Testis (tissue), 5 donors: ENCODE results near the gene TBC1D10A. TPM values are rescaled to one million over a fixed set of nuclear protein-coding genes. Genes with fewer than 3 reads are reported as not detected.

Source experiments
- DNase-seq: peaks from one replicate; pipeline ENCODE4 v3.0.0-alpha.2; 2019
- H3K27ac ChIP-seq, 2 donors: fragments of 200-600 bp; sonication (generic); one replicate each; pipeline ENCODE4 v1.5.1; 2019
- H3K27me3 ChIP-seq: fragments of 200-600 bp; sonication (generic); one replicate; pipeline ENCODE4 v1.5.1; 2019
- H3K36me3 ChIP-seq: fragments of 200-600 bp; sonication (generic); one replicate; pipeline ENCODE4 v1.5.1; 2017; ENCODE audit warnings: low read depth; ENCODE audit errors: missing control alignments
- H3K4me1 ChIP-seq: fragments of 200-600 bp; sonication (generic); one replicate; pipeline ENCODE4 v1.5.1; 2019
- H3K4me3 ChIP-seq, 2 donors: fragments of 200-600 bp; sonication (generic); one replicate each; pipeline ENCODE4 v1.5.1; 2017 to 2019
- H3K9me3 ChIP-seq: fragments of 200-600 bp; sonication (generic); one replicate; pipeline ENCODE4 v1.5.1; 2017
- POLR2A ChIP-seq: fragments of 450-650 bp; IDR thresholded peaks from one replicate; pipeline ENCODE4 v1.6.1; 2017; ENCODE audit warnings: antibody characterized with exemption, mild to moderate bottlenecking, moderate library complexity
- WGBS, 2 donors: methylation state at CpG; one replicate each; pipeline ENCODE4 v1.1.5; 2018; 5-methylcytosine and 5-hydroxymethylcytosine counted together
- intact Hi-C: fragments of 100-400 bp; cut with DNase I; formaldehyde crosslinking; loops from one replicate; pipeline ENCODE4 v1.15.1; 2023; ENCODE audit warnings: low total_unique reads
- long read RNA-seq, 2 donors: transcript quantifications; one replicate each; lab custom pipeline, GENCODE V29; 2026
- polyA plus RNA-seq: library from polyadenylated mRNA; stranded (reverse); fragments of 350-450 nt; fragmentation: Illumina TruSeq; extraction: RNeasy Lipid Tissue Mini Kit (QIAGEN cat#74804); gene quantifications from one replicate; pipeline ENCODE4 v1.2.3, GENCODE V29; 2014; ENCODE audit warnings: low read depth, low replicate concordance; ENCODE audit not compliant: insufficient read depth
- total RNA-seq, 2 donors: library from RNA; depleted of rRNA; stranded (reverse); fragments of >200 nt; gene quantifications; one replicate each; pipeline ENCODE4 v1.2.3, GENCODE V29; 2016
- TF ChIP-seq, protein P1 (sequence below), 3 experiments: fragments of 450-650 bp in 2 of 3; fragments of 200-600 bp in 1 of 3; sonication (generic) in 1 of 3; IDR thresholded peaks; one replicate each; pipeline ENCODE4 v1.5.1; 2016 to 2019; ENCODE audit warnings: antibody characterized with exemption in 3 of 3, mild to moderate bottlenecking in 2 of 3, moderate library complexity in 1 of 3

TBC1D10A gene, protein sequence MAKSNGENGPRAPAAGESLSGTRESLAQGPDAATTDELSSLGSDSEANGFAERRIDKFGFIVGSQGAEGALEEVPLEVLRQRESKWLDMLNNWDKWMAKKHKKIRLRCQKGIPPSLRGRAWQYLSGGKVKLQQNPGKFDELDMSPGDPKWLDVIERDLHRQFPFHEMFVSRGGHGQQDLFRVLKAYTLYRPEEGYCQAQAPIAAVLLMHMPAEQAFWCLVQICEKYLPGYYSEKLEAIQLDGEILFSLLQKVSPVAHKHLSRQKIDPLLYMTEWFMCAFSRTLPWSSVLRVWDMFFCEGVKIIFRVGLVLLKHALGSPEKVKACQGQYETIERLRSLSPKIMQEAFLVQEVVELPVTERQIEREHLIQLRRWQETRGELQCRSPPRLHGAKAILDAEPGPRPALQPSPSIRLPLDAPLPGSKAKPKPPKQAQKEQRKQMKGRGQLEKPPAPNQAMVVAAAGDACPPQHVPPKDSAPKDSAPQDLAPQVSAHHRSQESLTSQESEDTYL
- total RNA-seq (10 to 100 TPM; 48.4 to 79.1 TPM), polyA plus RNA-seq (51.0 TPM)
- long read RNA-seq, donor 1, transcript TBC1D10A-201 (9 exons, 2,077 nt) = major isoform, 14 of 14 reads
- long read RNA-seq, donor 1, partial matches to known transcripts = 0 of 14 reads
- long read RNA-seq, donor 1, other reads (novel, unspliced or antisense) = 0 of 14 reads
- long read RNA-seq, donor 2, transcript TBC1D10A-201 (9 exons, 2,077 nt) = major isoform, 9 of 9 reads
- long read RNA-seq, donor 2, partial matches to known transcripts = 0 of 9 reads
- long read RNA-seq, donor 2, other reads (novel, unspliced or antisense) = 0 of 9 reads

DNA sequence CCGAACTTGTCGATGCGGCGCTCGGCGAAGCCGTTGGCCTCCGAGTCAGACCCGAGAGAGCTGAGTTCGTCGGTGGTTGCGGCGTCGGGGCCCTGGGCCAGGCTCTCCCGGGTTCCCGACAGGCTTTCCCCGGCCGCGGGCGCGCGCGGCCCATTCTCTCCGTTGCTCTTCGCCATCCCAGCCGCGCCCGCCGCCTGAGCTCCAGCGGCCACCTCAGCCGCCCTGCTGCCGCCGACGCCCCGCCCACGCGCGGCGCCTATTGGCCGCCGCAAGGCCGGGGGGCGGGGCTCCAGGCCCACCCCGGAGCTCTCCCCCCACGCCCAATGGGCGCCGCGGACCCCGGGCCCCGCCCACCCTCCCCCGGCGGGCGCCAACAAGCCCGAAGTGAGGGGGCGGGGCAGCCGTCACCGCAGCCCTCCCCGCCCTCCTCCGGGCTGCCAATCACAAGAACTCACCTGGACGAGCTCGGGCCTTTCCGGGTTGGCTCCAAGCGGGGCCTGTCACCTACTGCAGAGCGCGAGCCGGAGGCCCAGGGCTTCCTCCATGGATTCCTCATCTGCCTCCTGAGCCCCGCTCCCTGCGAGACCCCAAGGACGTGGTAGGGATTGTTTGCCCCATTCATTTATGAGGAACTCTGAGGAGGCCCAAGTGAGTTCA is at the start of gene TBC1D10A:
Gene TBC1D10A, minus strand, starts transcription at position 236 of the 657 bp plus-strand sequence. Its CDS starts 60 bp downstream, at position 176.
- Histone ChIP-seq H3K36me3 (no peaks in the 10 kb centered on the region), H3K4me1 (peaks cover 30% of the 10 kb centered on the region), H3K4me3 (peak within 1 kb of the TSS; percentile 87 to 98), H3K27me3 (no peaks in the 10 kb centered on the region), H3K9me3 (no peaks in the 10 kb centered on the region), H3K27ac (peak within 1 kb of the TSS; percentile 84 to 88)
- DNase-seq = peak; percentile 96
- peak; percentile 73 for TF ChIP-seq POLR2A
- TF ChIP-seq, protein P1, sequence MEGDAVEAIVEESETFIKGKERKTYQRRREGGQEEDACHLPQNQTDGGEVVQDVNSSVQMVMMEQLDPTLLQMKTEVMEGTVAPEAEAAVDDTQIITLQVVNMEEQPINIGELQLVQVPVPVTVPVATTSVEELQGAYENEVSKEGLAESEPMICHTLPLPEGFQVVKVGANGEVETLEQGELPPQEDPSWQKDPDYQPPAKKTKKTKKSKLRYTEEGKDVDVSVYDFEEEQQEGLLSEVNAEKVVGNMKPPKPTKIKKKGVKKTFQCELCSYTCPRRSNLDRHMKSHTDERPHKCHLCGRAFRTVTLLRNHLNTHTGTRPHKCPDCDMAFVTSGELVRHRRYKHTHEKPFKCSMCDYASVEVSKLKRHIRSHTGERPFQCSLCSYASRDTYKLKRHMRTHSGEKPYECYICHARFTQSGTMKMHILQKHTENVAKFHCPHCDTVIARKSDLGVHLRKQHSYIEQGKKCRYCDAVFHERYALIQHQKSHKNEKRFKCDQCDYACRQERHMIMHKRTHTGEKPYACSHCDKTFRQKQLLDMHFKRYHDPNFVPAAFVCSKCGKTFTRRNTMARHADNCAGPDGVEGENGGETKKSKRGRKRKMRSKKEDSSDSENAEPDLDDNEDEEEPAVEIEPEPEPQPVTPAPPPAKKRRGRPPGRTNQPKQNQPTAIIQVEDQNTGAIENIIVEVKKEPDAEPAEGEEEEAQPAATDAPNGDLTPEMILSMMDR (IDR thresholded peaks at IDR 0.05) = no peak
- intact Hi-C loops = no loop called here
- WGBS, 2 donors = 1% methylated on average over 52 of the region's 69 CpGs; no CpG with 5 or more reads in 1 of the 2 donors

GRCh38 chr22:30375312-30375849 is 48.6 kb upstream of the TBC1D10A start:
- Histone ChIP-seq H3K9me3 (no peaks in the 10 kb centered on the region), H3K4me3 (no peak overlapping the region), H3K36me3 (no peaks in the 10 kb centered on the region), H3K4me1 (no peaks in the 10 kb centered on the region), H3K27ac (no peak overlapping the region), H3K27me3 (no peaks in the 10 kb centered on the region)
- DNase-seq = no peak
- intact Hi-C loops = no loop called here
- TF ChIP-seq, protein P1 (IDR thresholded peaks at IDR 0.05) = no peak
- TF ChIP-seq POLR2A = no peak
- WGBS, 2 donors = 83 to 100% methylated on average over 3 to 10 of the region's 13 CpGs

- Histone ChIP-seq H3K36me3 (no peaks in the 10 kb centered on the region), H3K4me1 (no peaks in the 10 kb centered on the region), H3K27me3 (no peaks in the 10 kb centered on the region), H3K27ac (no peak overlapping the region), H3K9me3 (no peaks in the 10 kb centered on the region), H3K4me3 (no peak overlapping the region)
- no peak for TF ChIP-seq POLR2A
- TF ChIP-seq, protein P1 (IDR thresholded peaks at IDR 0.05) = no peak
- WGBS, 2 donors = 84 to 89% methylated on average over 20 to 32 of the region's 33 CpGs
- no peak for DNase-seq
- intact Hi-C loops = no loop called here
Observed at GRCh38 chr22:30373331-30374325, 46.9 kb upstream of the TBC1D10A start.

DNA sequence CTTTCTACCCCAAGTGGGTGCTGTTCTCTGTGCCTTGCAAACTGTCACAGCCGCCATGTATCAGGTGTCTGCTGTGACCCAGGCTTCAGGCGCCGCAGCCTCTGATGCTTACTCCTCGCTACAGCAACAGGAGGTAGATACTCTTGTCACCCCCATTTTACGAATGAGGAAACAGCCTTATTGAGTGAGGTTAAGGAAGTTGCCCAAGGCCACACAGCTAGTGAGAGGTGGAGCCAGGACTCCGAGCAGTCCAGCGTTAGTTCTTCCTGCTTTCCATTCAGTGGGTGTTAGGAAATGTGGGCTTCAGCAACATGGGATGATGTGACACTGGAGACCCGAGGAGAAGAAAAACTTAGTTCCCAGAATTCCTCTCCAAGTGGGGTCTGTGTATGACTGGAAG is 46.2 kb upstream of the TBC1D10A start:
- WGBS, 2 donors = 56 to 77% methylated on average over 8 of the region's 8 CpGs
- Histone ChIP-seq H3K4me3 (no peak overlapping the region), H3K27ac (no peak overlapping the region), H3K4me1 (no peaks in the 10 kb centered on the region), H3K36me3 (no peaks in the 10 kb centered on the region), H3K27me3 (no peaks in the 10 kb centered on the region), H3K9me3 (no peaks in the 10 kb centered on the region)
- no peak for DNase-seq
- TF ChIP-seq, protein P1 (IDR thresholded peaks at IDR 0.05) = no peak
- no peak for TF ChIP-seq POLR2A
- intact Hi-C loops = no loop called here
